ENCODE results near the gene VAMP1. TPM values are rescaled to one million over a fixed set of nuclear protein-coding genes. Genes with fewer than 3 reads are reported as not detected.
A peak's percentile ranks its signal among the peaks of the same experiment; 100 is the strongest.
"Not testable (repeated sequence)": the region's sequence is repeated elsewhere in the genome, so short reads cannot be mapped to it uniquely, and the experiment has no call there.

Gene VAMP1
- total RNA-seq, 1 donor from 2014 or later, result 5.3 TPM

DNA sequence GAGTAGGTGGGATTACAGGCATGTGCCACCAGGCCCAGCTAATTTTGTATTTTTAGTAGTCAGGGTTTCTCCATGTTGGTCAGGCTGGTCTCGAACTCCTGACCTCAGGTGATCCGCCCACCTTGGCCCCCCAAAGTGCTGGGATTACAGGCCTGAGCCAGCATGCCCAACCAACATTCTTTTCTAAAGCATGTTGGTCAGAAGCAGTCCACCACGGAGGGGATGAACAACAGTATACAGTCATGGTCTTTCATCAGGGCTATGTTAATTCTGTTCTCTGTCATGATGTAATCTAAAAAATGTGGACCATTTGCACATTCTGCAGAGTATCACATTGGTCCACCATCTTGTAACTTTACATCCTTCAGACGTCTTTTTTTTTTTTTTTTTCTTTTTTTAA, 19.0 kb upstream of the VAMP1 start:
- H3K36me3 Mint-ChIP-seq (ENCODE audit: low read depth), result peaks cover 1% of the 10 kb centered on the region
- H3K9me3 Mint-ChIP-seq (ENCODE audit: low read depth), result no peaks in the 10 kb centered on the region
- no peak for DNase-seq (ENCODE audit: low spot score)
- H3K27me3 Mint-ChIP-seq (ENCODE audit: low read depth), result no peaks in the 10 kb centered on the region
- no peak for TF ChIP-seq CTCF (IDR thresholded peaks at IDR 0.05)
- no peak overlapping the region for H3K4me3 Mint-ChIP-seq (ENCODE audit: unreplicated experiment)
- H3K27ac Mint-ChIP-seq (ENCODE audit: unreplicated experiment), result no peak overlapping the region
- peaks cover 13% of the 10 kb centered on the region for H3K4me1 Mint-ChIP-seq (ENCODE audit: low read depth)

DNA sequence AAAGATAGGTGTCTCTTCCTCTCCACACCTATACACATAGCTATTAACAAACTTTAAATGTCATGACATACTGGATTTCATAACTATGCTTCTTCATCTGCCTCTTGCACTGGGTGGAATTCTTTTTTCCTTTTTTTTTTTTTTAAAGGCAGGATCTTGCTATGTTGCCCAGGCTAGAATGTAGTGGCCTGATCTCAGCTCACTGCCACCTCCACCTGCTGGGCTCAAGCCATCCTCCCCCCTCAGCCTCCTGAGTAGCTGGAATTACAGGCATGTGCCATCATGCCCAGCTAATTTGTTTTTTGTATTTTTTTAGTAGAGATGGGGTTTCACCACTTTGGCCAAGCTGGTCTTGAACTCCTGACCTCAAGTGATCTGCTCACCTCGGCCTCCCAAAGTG, 17.8 kb upstream of the VAMP1 start:
- DNase-seq (ENCODE audit: low spot score), result no peak
- H3K27me3 Mint-ChIP-seq (ENCODE audit: low read depth), result no peaks in the 10 kb centered on the region
- H3K9me3 Mint-ChIP-seq (ENCODE audit: low read depth), result no peaks in the 10 kb centered on the region
- peaks cover 10% of the 10 kb centered on the region for H3K4me1 Mint-ChIP-seq (ENCODE audit: low read depth)
- peaks cover 1% of the 10 kb centered on the region for H3K36me3 Mint-ChIP-seq (ENCODE audit: low read depth)
- H3K4me3 Mint-ChIP-seq (ENCODE audit: unreplicated experiment), result no peak overlapping the region
- H3K27ac Mint-ChIP-seq (ENCODE audit: unreplicated experiment), result no peak overlapping the region
- TF ChIP-seq CTCF (IDR thresholded peaks at IDR 0.05), result no peak

- no peak overlapping the region for H3K4me3 Mint-ChIP-seq (ENCODE audit: unreplicated experiment)
- H3K4me1 Mint-ChIP-seq (ENCODE audit: low read depth), result peaks cover 12% of the 10 kb centered on the region
- TF ChIP-seq CTCF (IDR thresholded peaks at IDR 0.05), result no peak
- H3K9me3 Mint-ChIP-seq (ENCODE audit: low read depth), result peaks cover 3% of the 10 kb centered on the region
- H3K27ac Mint-ChIP-seq (ENCODE audit: unreplicated experiment), result no peak overlapping the region
- no peak for DNase-seq (ENCODE audit: low spot score)
- H3K36me3 Mint-ChIP-seq (ENCODE audit: low read depth), result no peaks in the 10 kb centered on the region
- no peaks in the 10 kb centered on the region for H3K27me3 Mint-ChIP-seq (ENCODE audit: low read depth)
These were observed 7.9 kb upstream of the VAMP1 start for GRCh38 chr12:6478416-6478815.

DNA sequence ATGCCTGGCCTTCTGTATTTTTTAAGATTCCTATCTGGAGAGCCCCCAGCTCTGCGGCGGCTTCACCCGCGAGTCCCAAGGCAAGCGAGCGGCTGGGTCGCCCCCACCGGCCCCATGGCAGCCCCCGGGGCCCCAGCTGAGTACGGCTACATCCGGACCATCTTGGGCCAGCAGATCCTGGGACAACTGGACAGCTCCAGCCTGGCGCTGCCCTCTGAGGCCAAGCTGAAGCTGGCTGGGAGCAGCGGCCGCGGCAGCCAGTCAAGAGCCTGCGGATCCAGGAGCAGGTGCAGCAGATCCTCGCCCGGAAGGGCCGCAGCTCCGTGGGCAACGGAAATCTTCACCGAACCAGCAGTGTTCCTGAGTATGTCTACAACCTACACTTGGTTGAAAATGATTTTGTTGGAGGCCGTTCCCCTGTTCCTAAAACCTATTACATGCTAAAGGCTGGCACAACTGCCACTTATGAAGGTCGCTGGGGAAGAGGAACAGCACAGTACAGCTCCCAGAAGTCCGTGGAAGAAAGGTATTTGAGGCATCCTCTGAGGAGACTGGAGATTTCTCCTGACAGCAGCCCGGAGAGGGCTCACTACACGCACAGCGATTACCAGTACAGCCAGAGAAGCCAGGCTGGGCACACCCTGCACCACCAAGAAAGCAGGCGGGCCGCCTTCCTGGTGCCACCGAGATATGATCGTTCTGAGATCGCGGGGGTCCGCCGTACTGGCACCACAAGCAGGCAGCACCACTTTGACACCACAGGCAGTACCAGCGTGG, 7.3 kb upstream of the VAMP1 start:
- H3K9me3 Mint-ChIP-seq (ENCODE audit: low read depth); DNase-seq (ENCODE audit: low spot score); H3K4me3 Mint-ChIP-seq (ENCODE audit: unreplicated experiment); H3K27ac Mint-ChIP-seq (ENCODE audit: unreplicated experiment); H3K27me3 Mint-ChIP-seq (ENCODE audit: low read depth); H3K36me3 Mint-ChIP-seq (ENCODE audit: low read depth): not testable (repeated sequence)
- peaks cover 12% of the 10 kb centered on the region for H3K4me1 Mint-ChIP-seq (ENCODE audit: low read depth)

GRCh38 chr12:6476489-6476888, 6.0 kb upstream of the VAMP1 start:
- H3K4me1 Mint-ChIP-seq (ENCODE audit: low read depth), result peaks cover 12% of the 10 kb centered on the region

DNA sequence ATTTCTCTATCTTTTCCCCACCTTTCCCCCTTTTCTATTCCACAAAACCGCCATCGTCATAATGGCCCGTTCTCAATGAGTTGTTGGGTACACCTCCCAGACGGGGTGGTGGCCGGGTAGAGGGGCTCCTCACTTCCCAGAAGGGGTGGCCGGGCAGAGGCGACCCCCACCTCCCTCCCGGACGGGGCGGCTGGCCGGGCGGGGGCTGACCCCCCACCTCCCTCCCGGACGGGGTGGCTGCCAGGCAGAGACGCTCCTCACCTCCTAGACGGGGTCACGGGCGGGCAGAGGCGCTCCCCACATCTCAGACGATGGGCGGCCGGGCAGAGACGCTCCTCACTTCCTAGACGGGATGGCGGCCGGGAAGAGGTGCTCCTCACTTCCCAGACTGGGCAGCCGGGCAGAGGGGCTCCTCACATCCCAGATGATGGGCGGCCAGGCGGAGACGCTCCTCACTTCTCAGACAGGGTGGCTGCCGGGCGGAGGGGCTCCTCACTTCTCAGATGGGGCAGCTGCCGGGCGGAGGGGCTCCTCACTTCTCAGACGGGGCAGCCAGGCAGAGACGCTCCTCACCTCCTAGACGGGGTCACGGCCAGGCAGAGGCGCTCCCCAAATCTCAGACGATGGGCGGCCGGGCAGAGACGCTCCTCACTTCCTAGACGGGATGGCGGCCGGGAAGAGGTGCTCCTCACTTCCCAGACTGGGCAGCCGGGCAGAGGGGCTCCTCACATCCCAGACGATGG, 4.9 kb upstream of the VAMP1 start:
- not testable (repeated sequence) for H3K4me3 Mint-ChIP-seq (ENCODE audit: unreplicated experiment); DNase-seq (ENCODE audit: low spot score); H3K27ac Mint-ChIP-seq (ENCODE audit: unreplicated experiment)

More at GRCh38 chr12:6476489-6476888, 6.0 kb upstream of the VAMP1 start:
- no peak for DNase-seq (ENCODE audit: low spot score)
- TF ChIP-seq CTCF (IDR thresholded peaks at IDR 0.05), result no peak
- H3K27me3 Mint-ChIP-seq (ENCODE audit: low read depth), result no peaks in the 10 kb centered on the region
- peaks cover 3% of the 10 kb centered on the region for H3K9me3 Mint-ChIP-seq (ENCODE audit: low read depth)
- H3K4me3 Mint-ChIP-seq (ENCODE audit: unreplicated experiment), result no peak overlapping the region
- peak overlapping the region; percentile 27 for H3K27ac Mint-ChIP-seq (ENCODE audit: unreplicated experiment)
- H3K36me3 Mint-ChIP-seq (ENCODE audit: low read depth), result no peaks in the 10 kb centered on the region

More for the DNA sequence above, 4.9 kb upstream of the VAMP1 start:
- not testable (repeated sequence) for H3K27me3 Mint-ChIP-seq (ENCODE audit: low read depth); H3K36me3 Mint-ChIP-seq (ENCODE audit: low read depth); H3K9me3 Mint-ChIP-seq (ENCODE audit: low read depth)
- H3K4me1 Mint-ChIP-seq (ENCODE audit: low read depth), result peaks cover 16% of the 10 kb centered on the region
